ENCODE measurements around the gene NFATC1.
A peak's percentile ranks its signal among the peaks of the same experiment; 100 is the strongest.
"Not testable (repeated sequence)": the region's sequence is repeated elsewhere in the genome, so short reads cannot be mapped to it uniquely, and the experiment has no call there.

NFATC1 gene

GRCh38 chr18:79493801-79494211 lies 98.1 kb downstream of the NFATC1 start:
- no peak for DNase-seq

- no peak for DNase-seq
These were observed 99.2 kb downstream of the NFATC1 start for GRCh38 chr18:79494936-79495335.

GRCh38 chr18:79495591-79496071 lies 99.9 kb downstream of the NFATC1 start:
- no peak for DNase-seq

- no peak for DNase-seq
These were observed 100.7 kb downstream of the NFATC1 start for GRCh38 chr18:79496237-79496977.

GRCh38 chr18:79496978-79497637 lies 101.4 kb downstream of the NFATC1 start:
- DNase-seq = no peak

- DNase-seq = no peak
These were observed 101.9 kb downstream of the NFATC1 start for GRCh38 chr18:79497638-79498081.

- no peak for DNase-seq
These were observed 102.9 kb downstream of the NFATC1 start for GRCh38 chr18:79498662-79499061.

GRCh38 chr18:79501006-79501405 lies 105.3 kb downstream of the NFATC1 start:
- DNase-seq = no peak

- DNase-seq = no peak
These were observed 107.1 kb downstream of the NFATC1 start for GRCh38 chr18:79502782-79503181.

- DNase-seq = no peak
These were observed 107.7 kb downstream of the NFATC1 start for GRCh38 chr18:79503406-79503805.

- DNase-seq = no peak
These were observed 108.3 kb downstream of the NFATC1 start for GRCh38 chr18:79504034-79504433.

GRCh38 chr18:79504495-79504894 lies 108.8 kb downstream of the NFATC1 start:
- DNase-seq = not testable (repeated sequence)

GRCh38 chr18:79505465-79505864 lies 109.7 kb downstream of the NFATC1 start:
- DNase-seq = not testable (repeated sequence)

GRCh38 chr18:79506191-79507075 lies 110.7 kb downstream of the NFATC1 start:
- no peak for DNase-seq

- peak; percentile 41 for DNase-seq
These were observed 111.4 kb downstream of the NFATC1 start for GRCh38 chr18:79507076-79507545.

GRCh38 chr18:79507546-79508480 lies 112.1 kb downstream of the NFATC1 start:
- no peak for DNase-seq

- peak; percentile 15 for DNase-seq
These were observed 113.1 kb downstream of the NFATC1 start for GRCh38 chr18:79508565-79509535.

- peak; percentile 22 for DNase-seq
These were observed 113.8 kb downstream of the NFATC1 start for GRCh38 chr18:79509536-79509930.

GRCh38 chr18:79510046-79510685 lies 114.4 kb downstream of the NFATC1 start:
- no peak for DNase-seq

GRCh38 chr18:79510731-79511241 lies 115.1 kb downstream of the NFATC1 start:
- DNase-seq = peak; percentile 18

Data from stimulated activated CD8-positive, alpha-beta memory T cell treated with anti-CD3 and anti-CD28 coated beads, Interleukin-4, amount 100 ng/mL, for 48 hours (primary cell).